ENCODE data around the gene NDST3.

The NDST3 gene

DNA sequence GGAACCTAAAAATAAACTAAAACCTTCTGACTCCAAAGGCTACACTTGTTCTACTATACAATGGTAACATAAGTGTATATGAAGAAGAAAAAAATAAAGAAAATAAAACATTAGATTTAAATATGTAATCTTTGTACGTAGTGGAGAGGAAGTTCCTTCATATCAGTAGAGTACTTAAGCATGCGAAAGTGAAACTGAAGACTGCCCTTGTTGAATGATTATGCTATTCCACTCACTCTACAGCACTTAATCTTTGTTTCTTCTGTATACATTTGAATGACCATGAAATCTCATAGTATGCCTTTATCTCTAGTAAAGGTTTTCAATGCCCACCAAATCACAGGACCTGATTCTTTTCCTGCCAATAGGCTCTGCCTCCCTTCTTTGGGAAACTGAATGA lies 78.9 kb downstream of the NDST3 start:
- Histone ChIP-seq H3K36me3 (ENCODE audit: low read depth) (no peaks in the 10 kb centered on the region), H3K27ac (ENCODE audit: poor library complexity, severe bottlenecking) (no peak overlapping the region), H3K27me3 (ENCODE audit: insufficient read depth, poor library complexity, severe bottlenecking) (no peaks in the 10 kb centered on the region), H3K9me3 (ENCODE audit: severe bottlenecking) (no peaks in the 10 kb centered on the region), H3K4me1 (ENCODE audit: insufficient read depth, poor library complexity, severe bottlenecking) (no peaks in the 10 kb centered on the region), H3K4me3 (ENCODE audit: severe bottlenecking) (no peak overlapping the region)
- TF ChIP-seq, protein P1, sequence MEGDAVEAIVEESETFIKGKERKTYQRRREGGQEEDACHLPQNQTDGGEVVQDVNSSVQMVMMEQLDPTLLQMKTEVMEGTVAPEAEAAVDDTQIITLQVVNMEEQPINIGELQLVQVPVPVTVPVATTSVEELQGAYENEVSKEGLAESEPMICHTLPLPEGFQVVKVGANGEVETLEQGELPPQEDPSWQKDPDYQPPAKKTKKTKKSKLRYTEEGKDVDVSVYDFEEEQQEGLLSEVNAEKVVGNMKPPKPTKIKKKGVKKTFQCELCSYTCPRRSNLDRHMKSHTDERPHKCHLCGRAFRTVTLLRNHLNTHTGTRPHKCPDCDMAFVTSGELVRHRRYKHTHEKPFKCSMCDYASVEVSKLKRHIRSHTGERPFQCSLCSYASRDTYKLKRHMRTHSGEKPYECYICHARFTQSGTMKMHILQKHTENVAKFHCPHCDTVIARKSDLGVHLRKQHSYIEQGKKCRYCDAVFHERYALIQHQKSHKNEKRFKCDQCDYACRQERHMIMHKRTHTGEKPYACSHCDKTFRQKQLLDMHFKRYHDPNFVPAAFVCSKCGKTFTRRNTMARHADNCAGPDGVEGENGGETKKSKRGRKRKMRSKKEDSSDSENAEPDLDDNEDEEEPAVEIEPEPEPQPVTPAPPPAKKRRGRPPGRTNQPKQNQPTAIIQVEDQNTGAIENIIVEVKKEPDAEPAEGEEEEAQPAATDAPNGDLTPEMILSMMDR (IDR thresholded peaks at IDR 0.05; ENCODE audit: poor library complexity, severe bottlenecking) = no peak
- ATAC-seq (ENCODE audit: low read depth) (no peak), DNase-seq (ENCODE audit: low spot score) (no peak)

DNA sequence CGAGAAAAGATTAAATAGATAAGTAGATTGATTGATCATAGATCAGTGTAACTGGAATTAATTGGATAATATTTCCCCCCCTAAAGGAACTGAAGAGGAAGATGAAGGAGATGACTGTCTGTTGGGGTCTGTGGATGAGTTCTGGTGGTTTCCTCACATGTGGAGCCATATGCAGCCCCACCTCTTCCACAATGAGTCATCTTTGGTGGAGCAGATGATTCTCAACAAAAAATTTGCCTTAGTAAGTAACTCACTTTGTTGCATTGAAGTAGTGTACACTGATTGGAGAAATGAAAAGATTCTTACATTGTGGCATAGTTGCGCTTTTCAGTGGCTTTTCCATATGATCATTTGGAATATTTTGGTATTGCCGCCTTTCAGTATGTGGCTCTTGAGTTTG lies 80.4 kb downstream of the NDST3 start:
- DNase-seq (ENCODE audit: low spot score) (no peak), ATAC-seq (ENCODE audit: low read depth) (no peak)
- Histone ChIP-seq H3K4me3 (ENCODE audit: severe bottlenecking) (no peak overlapping the region), H3K27me3 (ENCODE audit: insufficient read depth, poor library complexity, severe bottlenecking) (no peaks in the 10 kb centered on the region), H3K36me3 (ENCODE audit: low read depth) (no peaks in the 10 kb centered on the region), H3K4me1 (ENCODE audit: insufficient read depth, poor library complexity, severe bottlenecking) (no peaks in the 10 kb centered on the region), H3K27ac (ENCODE audit: poor library complexity, severe bottlenecking) (no peak overlapping the region), H3K9me3 (ENCODE audit: severe bottlenecking) (no peaks in the 10 kb centered on the region)
- TF ChIP-seq, protein P1 (IDR thresholded peaks at IDR 0.05; ENCODE audit: poor library complexity, severe bottlenecking) = no peak

DNA sequence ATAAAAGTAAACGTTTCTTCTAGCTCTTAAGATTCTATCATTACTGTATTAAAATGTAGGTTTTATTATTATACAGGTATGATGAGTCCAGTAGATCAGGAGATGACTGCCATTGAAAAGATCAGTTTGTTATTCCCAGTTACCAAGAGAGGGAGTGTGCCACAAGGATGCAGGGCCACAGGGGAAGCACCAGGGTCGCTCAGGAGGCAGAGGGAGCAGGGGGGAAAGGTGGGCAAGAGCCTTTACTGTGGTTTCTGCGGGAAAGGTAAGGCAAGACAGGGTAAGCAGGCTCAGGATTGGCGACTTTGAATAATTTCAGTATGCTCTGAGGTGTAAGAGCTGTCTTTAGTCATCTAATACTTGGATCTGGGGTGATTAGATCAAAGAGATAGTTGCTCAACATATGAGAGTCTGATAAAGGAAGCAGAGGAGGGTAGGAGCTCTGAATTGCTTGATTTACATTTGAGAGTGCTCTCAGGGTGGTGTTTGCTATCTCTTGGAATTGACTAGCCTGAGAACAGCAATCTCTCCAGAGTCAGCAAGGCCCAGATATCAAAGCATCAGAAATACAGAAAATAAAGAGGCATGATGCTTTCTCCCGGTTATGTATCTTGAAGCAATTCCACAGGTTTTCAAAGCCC lies 86.0 kb downstream of the NDST3 start:
- no peak for DNase-seq (ENCODE audit: low spot score)

DNA sequence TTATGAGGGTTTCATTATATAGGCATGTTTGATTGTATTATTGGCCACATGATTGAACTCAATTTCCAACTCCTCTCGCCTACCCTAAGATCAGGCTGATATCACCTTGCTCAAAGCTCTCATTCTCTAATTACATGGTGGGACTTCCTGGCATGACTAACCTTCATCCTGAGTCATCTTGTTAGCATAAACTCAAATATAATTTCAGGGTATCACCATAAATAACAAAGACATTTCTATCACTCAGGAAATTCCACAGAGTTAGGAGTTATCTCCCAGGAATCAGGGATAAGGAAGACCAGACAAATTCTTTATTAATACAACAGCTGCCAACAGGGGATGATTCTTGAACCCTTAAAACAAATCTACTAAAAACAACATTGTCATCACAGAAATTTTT lies 90.7 kb downstream of the NDST3 start:
- ATAC-seq (ENCODE audit: low read depth) (no peak), DNase-seq (ENCODE audit: low spot score) (no peak)
- H3K36me3 ChIP-seq (ENCODE audit: low read depth) = no peaks in the 10 kb centered on the region

More for the DNA sequence above, 86.0 kb downstream of the NDST3 start:
- H3K27me3 ChIP-seq (ENCODE audit: insufficient read depth, poor library complexity, severe bottlenecking) = no peaks in the 10 kb centered on the region
- no peak overlapping the region for H3K27ac ChIP-seq (ENCODE audit: poor library complexity, severe bottlenecking)
- no peaks in the 10 kb centered on the region for H3K9me3 ChIP-seq (ENCODE audit: severe bottlenecking)
- no peaks in the 10 kb centered on the region for H3K4me1 ChIP-seq (ENCODE audit: insufficient read depth, poor library complexity, severe bottlenecking)
- TF ChIP-seq, protein P1 (IDR thresholded peaks at IDR 0.05; ENCODE audit: poor library complexity, severe bottlenecking) = no peak
- ATAC-seq (ENCODE audit: low read depth) = no peak
- H3K36me3 ChIP-seq (ENCODE audit: low read depth) = no peaks in the 10 kb centered on the region
- no peak overlapping the region for H3K4me3 ChIP-seq (ENCODE audit: severe bottlenecking)

DNA sequence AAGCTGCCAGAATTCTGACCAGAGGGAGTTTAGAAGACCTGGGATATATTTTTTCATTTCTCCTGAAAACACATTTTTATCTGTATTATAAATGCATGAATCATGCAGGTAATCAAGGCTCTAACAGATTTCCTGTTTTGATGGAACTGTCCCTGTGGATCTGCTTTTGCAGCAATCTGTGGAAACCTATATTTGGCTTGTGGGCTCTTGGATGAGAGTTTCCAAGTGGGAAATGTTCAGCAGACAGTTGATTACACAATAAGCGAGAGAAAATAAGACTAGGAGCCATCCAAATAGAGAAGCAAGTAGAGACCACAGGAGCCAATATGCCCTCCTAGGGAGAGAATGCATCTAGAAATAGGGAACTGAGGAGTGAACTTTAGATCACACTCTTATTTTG lies 105.0 kb downstream of the NDST3 start:
- DNase-seq (ENCODE audit: low spot score) (no peak), ATAC-seq (ENCODE audit: low read depth) (no peak)
- Histone ChIP-seq H3K9me3 (ENCODE audit: severe bottlenecking) (no peaks in the 10 kb centered on the region), H3K27ac (ENCODE audit: poor library complexity, severe bottlenecking) (no peak overlapping the region), H3K36me3 (ENCODE audit: low read depth) (no peaks in the 10 kb centered on the region), H3K4me3 (ENCODE audit: severe bottlenecking) (no peak overlapping the region), H3K27me3 (ENCODE audit: insufficient read depth, poor library complexity, severe bottlenecking) (no peaks in the 10 kb centered on the region), H3K4me1 (ENCODE audit: insufficient read depth, poor library complexity, severe bottlenecking) (no peaks in the 10 kb centered on the region)
- TF ChIP-seq, protein P1 (IDR thresholded peaks at IDR 0.05; ENCODE audit: poor library complexity, severe bottlenecking) = no peak

More for the DNA sequence above, 90.7 kb downstream of the NDST3 start:
- Histone ChIP-seq H3K27ac (ENCODE audit: poor library complexity, severe bottlenecking) (no peak overlapping the region), H3K27me3 (ENCODE audit: insufficient read depth, poor library complexity, severe bottlenecking) (no peaks in the 10 kb centered on the region), H3K4me1 (ENCODE audit: insufficient read depth, poor library complexity, severe bottlenecking) (no peaks in the 10 kb centered on the region), H3K4me3 (ENCODE audit: severe bottlenecking) (no peak overlapping the region), H3K9me3 (ENCODE audit: severe bottlenecking) (no peaks in the 10 kb centered on the region)
- TF ChIP-seq, protein P1 (IDR thresholded peaks at IDR 0.05; ENCODE audit: poor library complexity, severe bottlenecking) = no peak

Data from RWPE2 (cell line).